Measurements from ENCODE around the gene MSL2. TPM values are rescaled to one million over a fixed set of nuclear protein-coding genes. Genes with fewer than 3 reads are reported as not detected.
"Not testable (repeated sequence)": the region's sequence is repeated elsewhere in the genome, so short reads cannot be mapped to it uniquely, and the experiment has no call there.

The MSL2 gene
- total and polyA plus RNA-seq, 9 donors: 16.0 to 34.7 (median 24.4) TPM

GRCh38 chr3:136149667-136150066 lies 46.5 kb downstream of the MSL2 start:
- WGBS (ENCODE audit: insufficient coverage): no CpG with 5 or more reads among the region's 3 CpGs
- H3K4me1 ChIP-seq (ENCODE audit: control insufficient read depth, insufficient read depth, low read length): no peaks in the 10 kb centered on the region
- no peak for DNase-seq
- no peaks in the 10 kb centered on the region for H3K27me3 ChIP-seq (ENCODE audit: control insufficient read depth, insufficient read depth, low read length)
- no peaks in the 10 kb centered on the region for H3K9me3 ChIP-seq (replicated peaks; ENCODE audit: control insufficient read depth, low read depth, low read length)
- H3K27ac ChIP-seq (ENCODE audit: low read length): no peak overlapping the region
- peaks cover 23% of the 10 kb centered on the region for H3K36me3 ChIP-seq (ENCODE audit: control insufficient read depth, insufficient read depth, low read length)
- H3K4me3 ChIP-seq (ENCODE audit: low read length): no peak overlapping the region

GRCh38 chr3:136146981-136147729 lies 49.0 kb downstream of the MSL2 start:
- H3K4me1 ChIP-seq (ENCODE audit: control insufficient read depth, insufficient read depth, low read length): no peaks in the 10 kb centered on the region
- peaks cover 29% of the 10 kb centered on the region for H3K36me3 ChIP-seq (ENCODE audit: control insufficient read depth, insufficient read depth, low read length)
- H3K9me3 ChIP-seq (replicated peaks; ENCODE audit: control insufficient read depth, low read depth, low read length): no peaks in the 10 kb centered on the region
- no peak overlapping the region for H3K27ac ChIP-seq (ENCODE audit: low read length)
- WGBS (ENCODE audit: insufficient coverage): 100% methylated on average over 4 of the region's 6 CpGs
- no peaks in the 10 kb centered on the region for H3K27me3 ChIP-seq (ENCODE audit: control insufficient read depth, insufficient read depth, low read length)
- no peak overlapping the region for H3K4me3 ChIP-seq (ENCODE audit: low read length)
- no peak for DNase-seq

- H3K27ac ChIP-seq (ENCODE audit: low read length); DNase-seq; H3K4me1 ChIP-seq (ENCODE audit: control insufficient read depth, insufficient read depth, low read length); H3K4me3 ChIP-seq (ENCODE audit: low read length); H3K9me3 ChIP-seq (replicated peaks; ENCODE audit: control insufficient read depth, low read depth, low read length); H3K27me3 ChIP-seq (ENCODE audit: control insufficient read depth, insufficient read depth, low read length): not testable (repeated sequence)
- 100% methylated on average over 3 of the region's 4 CpGs for WGBS (ENCODE audit: insufficient coverage)
- H3K36me3 ChIP-seq (ENCODE audit: control insufficient read depth, insufficient read depth, low read length): peaks cover 17% of the 10 kb centered on the region
These were observed 51.7 kb downstream of the MSL2 start for GRCh38 chr3:136144397-136144796.

GRCh38 chr3:136142592-136142991 lies 53.5 kb downstream of the MSL2 start:
- Histone ChIP-seq H3K27me3 (ENCODE audit: control insufficient read depth, insufficient read depth, low read length) (no peaks in the 10 kb centered on the region), H3K36me3 (ENCODE audit: control insufficient read depth, insufficient read depth, low read length) (peaks cover 15% of the 10 kb centered on the region), H3K27ac (ENCODE audit: low read length) (no peak overlapping the region), H3K4me1 (ENCODE audit: control insufficient read depth, insufficient read depth, low read length) (no peaks in the 10 kb centered on the region), H3K9me3 (replicated peaks; ENCODE audit: control insufficient read depth, low read depth, low read length) (no peaks in the 10 kb centered on the region), H3K4me3 (ENCODE audit: low read length) (no peak overlapping the region)
- peak; percentile 18 for DNase-seq
- WGBS (ENCODE audit: insufficient coverage): 34% methylated on average over 2 of the region's 3 CpGs

- Histone ChIP-seq H3K27me3 (ENCODE audit: control insufficient read depth, insufficient read depth, low read length) (no peaks in the 10 kb centered on the region), H3K4me3 (ENCODE audit: low read length) (no peak overlapping the region), H3K9me3 (replicated peaks; ENCODE audit: control insufficient read depth, low read depth, low read length) (no peaks in the 10 kb centered on the region), H3K4me1 (ENCODE audit: control insufficient read depth, insufficient read depth, low read length) (no peaks in the 10 kb centered on the region), H3K36me3 (ENCODE audit: control insufficient read depth, insufficient read depth, low read length) (peaks cover 12% of the 10 kb centered on the region), H3K27ac (ENCODE audit: low read length) (no peak overlapping the region)
- no peak for DNase-seq
- 85% methylated on average over 3 of the region's 4 CpGs for WGBS (ENCODE audit: insufficient coverage)
These were observed 54.2 kb downstream of the MSL2 start for GRCh38 chr3:136141891-136142290.

- Histone ChIP-seq H3K4me1 (ENCODE audit: control insufficient read depth, insufficient read depth, low read length) (no peaks in the 10 kb centered on the region), H3K4me3 (ENCODE audit: low read length) (no peak overlapping the region), H3K27me3 (ENCODE audit: control insufficient read depth, insufficient read depth, low read length) (no peaks in the 10 kb centered on the region), H3K27ac (ENCODE audit: low read length) (no peak overlapping the region), H3K36me3 (ENCODE audit: control insufficient read depth, insufficient read depth, low read length) (peaks cover 12% of the 10 kb centered on the region), H3K9me3 (replicated peaks; ENCODE audit: control insufficient read depth, low read depth, low read length) (no peaks in the 10 kb centered on the region)
- DNase-seq: no peak
These were observed 54.8 kb downstream of the MSL2 start for GRCh38 chr3:136141291-136141785.

GRCh38 chr3:136136454-136136853 lies 59.7 kb downstream of the MSL2 start:
- Histone ChIP-seq H3K27me3 (ENCODE audit: control insufficient read depth, insufficient read depth, low read length) (no peaks in the 10 kb centered on the region), H3K4me3 (ENCODE audit: low read length) (no peak overlapping the region), H3K9me3 (replicated peaks; ENCODE audit: control insufficient read depth, low read depth, low read length) (no peaks in the 10 kb centered on the region), H3K27ac (ENCODE audit: low read length) (no peak overlapping the region), H3K4me1 (ENCODE audit: control insufficient read depth, insufficient read depth, low read length) (no peaks in the 10 kb centered on the region), H3K36me3 (ENCODE audit: control insufficient read depth, insufficient read depth, low read length) (no peaks in the 10 kb centered on the region)
- 42% methylated on average over 2 of the region's 2 CpGs for WGBS (ENCODE audit: insufficient coverage)
- DNase-seq: no peak

- H3K4me3 ChIP-seq (ENCODE audit: low read length): no peak overlapping the region
- no peaks in the 10 kb centered on the region for H3K27me3 ChIP-seq (ENCODE audit: control insufficient read depth, insufficient read depth, low read length)
- no peaks in the 10 kb centered on the region for H3K9me3 ChIP-seq (replicated peaks; ENCODE audit: control insufficient read depth, low read depth, low read length)
- H3K27ac ChIP-seq (ENCODE audit: low read length): no peak overlapping the region
- H3K36me3 ChIP-seq (ENCODE audit: control insufficient read depth, insufficient read depth, low read length): no peaks in the 10 kb centered on the region
- 54% methylated on average over 4 of the region's 7 CpGs for WGBS (ENCODE audit: insufficient coverage)
- no peaks in the 10 kb centered on the region for H3K4me1 ChIP-seq (ENCODE audit: control insufficient read depth, insufficient read depth, low read length)
- no peak for DNase-seq
These were observed 60.9 kb downstream of the MSL2 start for GRCh38 chr3:136135039-136135802.

GRCh38 chr3:136134091-136134490 lies 62.0 kb downstream of the MSL2 start:
- Histone ChIP-seq H3K9me3 (replicated peaks; ENCODE audit: control insufficient read depth, low read depth, low read length) (no peaks in the 10 kb centered on the region), H3K27ac (ENCODE audit: low read length) (no peak overlapping the region), H3K4me1 (ENCODE audit: control insufficient read depth, insufficient read depth, low read length) (no peaks in the 10 kb centered on the region), H3K36me3 (ENCODE audit: control insufficient read depth, insufficient read depth, low read length) (no peaks in the 10 kb centered on the region), H3K27me3 (ENCODE audit: control insufficient read depth, insufficient read depth, low read length) (no peaks in the 10 kb centered on the region), H3K4me3 (ENCODE audit: low read length) (no peak overlapping the region)
- DNase-seq: no peak
- no CpG with 5 or more reads among the region's 1 CpG for WGBS (ENCODE audit: insufficient coverage)

GRCh38 chr3:136131647-136132046 lies 64.5 kb downstream of the MSL2 start:
- WGBS (ENCODE audit: insufficient coverage): no CpG with 5 or more reads among the region's 3 CpGs
- not testable (repeated sequence) for H3K36me3 ChIP-seq (ENCODE audit: control insufficient read depth, insufficient read depth, low read length); H3K4me3 ChIP-seq (ENCODE audit: low read length); H3K4me1 ChIP-seq (ENCODE audit: control insufficient read depth, insufficient read depth, low read length); H3K27me3 ChIP-seq (ENCODE audit: control insufficient read depth, insufficient read depth, low read length); H3K27ac ChIP-seq (ENCODE audit: low read length); H3K9me3 ChIP-seq (replicated peaks; ENCODE audit: control insufficient read depth, low read depth, low read length); DNase-seq
